ENCODE measurements around the gene PHF1.
A peak's percentile ranks its signal among the peaks of the same experiment; 100 is the strongest.

PHF1 gene

DNA sequence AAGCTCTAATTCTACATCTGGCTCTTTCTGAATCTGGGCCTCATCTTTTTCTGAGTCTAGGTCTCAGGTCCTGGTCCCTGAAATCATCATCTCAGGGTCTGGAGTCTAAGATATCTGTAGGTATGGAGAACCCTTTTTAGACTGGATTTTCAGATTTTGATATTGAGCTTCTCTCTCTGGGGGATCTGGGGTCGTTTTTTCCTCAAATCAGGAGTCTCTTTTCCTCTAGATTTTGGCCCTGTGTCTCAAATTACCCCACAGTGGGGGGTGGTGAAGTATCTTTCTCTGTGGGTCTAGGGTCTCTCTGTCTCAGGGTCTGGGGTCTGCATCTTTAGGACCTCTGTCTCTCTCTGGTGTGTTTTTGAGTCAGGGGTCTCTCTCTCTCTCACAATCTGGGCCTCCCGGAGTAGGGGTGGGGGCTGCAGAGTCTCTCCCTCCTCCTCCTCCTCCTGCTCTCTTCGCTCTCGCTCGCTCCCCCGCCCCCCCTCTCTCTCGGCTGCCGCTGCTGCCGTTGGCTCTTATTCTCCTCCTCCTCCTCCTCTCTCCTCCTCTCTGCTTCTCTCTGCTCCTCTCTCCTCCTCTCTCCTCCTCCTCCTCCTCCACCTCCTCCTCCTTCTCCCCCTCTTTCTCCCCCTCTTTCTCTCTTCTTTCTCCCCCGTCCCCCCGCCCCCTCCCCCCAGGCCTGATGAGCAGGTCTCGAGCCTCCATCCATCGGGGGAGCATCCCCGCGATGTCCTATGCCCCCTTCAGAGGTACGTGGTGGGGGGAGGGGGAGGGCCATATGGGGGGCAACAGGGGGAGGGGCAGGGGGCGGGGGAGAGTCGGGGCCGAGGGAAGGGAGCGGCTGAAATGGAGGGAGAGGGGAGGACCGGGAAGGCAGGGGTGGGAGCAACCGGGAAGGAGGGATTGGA, 9.0 kb downstream of the PHF1 start, which contains the start of gene SYNGAP1:
Gene SYNGAP1 (plus strand): TSS at position 486 of the 911 bp plus-strand sequence. CDS start 200 bp downstream, at position 686.
- no peak for DNase-seq (ENCODE audit: low read depth)
- TF ChIP-seq, protein P1, sequence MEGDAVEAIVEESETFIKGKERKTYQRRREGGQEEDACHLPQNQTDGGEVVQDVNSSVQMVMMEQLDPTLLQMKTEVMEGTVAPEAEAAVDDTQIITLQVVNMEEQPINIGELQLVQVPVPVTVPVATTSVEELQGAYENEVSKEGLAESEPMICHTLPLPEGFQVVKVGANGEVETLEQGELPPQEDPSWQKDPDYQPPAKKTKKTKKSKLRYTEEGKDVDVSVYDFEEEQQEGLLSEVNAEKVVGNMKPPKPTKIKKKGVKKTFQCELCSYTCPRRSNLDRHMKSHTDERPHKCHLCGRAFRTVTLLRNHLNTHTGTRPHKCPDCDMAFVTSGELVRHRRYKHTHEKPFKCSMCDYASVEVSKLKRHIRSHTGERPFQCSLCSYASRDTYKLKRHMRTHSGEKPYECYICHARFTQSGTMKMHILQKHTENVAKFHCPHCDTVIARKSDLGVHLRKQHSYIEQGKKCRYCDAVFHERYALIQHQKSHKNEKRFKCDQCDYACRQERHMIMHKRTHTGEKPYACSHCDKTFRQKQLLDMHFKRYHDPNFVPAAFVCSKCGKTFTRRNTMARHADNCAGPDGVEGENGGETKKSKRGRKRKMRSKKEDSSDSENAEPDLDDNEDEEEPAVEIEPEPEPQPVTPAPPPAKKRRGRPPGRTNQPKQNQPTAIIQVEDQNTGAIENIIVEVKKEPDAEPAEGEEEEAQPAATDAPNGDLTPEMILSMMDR (IDR thresholded peaks at IDR 0.05; ENCODE audit: low read depth, low read length, missing control alignments) = no peak
- peak within 1 kb of the TSS; percentile 52 for H3K4me3 ChIP-seq (ENCODE audit: low read depth, low read length)
- in situ Hi-C loops (cut with HindIII; ENCODE audit: low sequenced_read_pairs) = no loop called here

DNA sequence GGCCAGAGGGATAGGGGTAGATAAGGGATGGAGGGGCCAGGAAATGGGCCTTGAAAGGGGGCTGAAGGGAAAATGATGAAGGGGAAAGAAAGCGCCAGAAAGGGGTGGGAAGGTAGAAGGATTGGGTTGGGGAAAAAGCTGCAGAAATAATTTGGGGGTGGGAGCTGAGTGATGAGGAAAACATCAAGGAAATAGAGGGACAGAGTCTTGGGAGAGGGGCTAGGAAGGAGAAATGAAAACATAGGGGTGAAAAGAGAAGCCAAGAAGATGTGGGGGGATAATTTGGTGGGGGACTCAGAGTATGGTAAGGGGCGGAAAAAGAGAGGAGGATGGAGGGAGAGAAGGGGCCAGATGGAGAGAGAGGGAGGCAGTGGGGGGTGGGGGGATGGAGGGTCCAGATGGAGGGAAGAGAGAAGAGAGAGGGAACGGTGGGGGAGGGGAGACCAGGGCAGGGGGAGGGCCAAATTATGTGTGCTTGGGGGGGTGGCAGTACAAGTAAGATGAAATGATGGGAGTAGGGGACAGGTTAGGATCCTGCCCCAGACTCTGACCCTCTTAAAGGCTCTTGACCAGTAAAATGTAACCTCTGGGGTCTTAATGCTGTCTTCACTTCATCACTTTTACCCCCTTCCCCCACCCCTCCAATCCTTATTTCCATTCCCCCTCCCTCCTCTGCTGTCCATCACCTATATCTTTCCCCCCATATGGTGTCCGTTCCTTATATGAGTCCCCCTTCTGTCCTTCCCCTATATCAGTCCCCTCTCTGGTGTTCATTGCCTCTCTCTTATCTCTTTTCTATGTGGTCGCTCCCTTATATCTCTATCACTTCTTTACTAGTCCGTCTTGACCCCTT, 9.9 kb downstream of the PHF1 start:
- peak overlapping the region; percentile 52 for H3K4me3 ChIP-seq (ENCODE audit: low read depth, low read length)
- no peak for DNase-seq (ENCODE audit: low read depth)
- in situ Hi-C loops (cut with HindIII; ENCODE audit: low sequenced_read_pairs) = no loop called here
- TF ChIP-seq, protein P1 (IDR thresholded peaks at IDR 0.05; ENCODE audit: low read depth, low read length, missing control alignments) = no peak

DNA sequence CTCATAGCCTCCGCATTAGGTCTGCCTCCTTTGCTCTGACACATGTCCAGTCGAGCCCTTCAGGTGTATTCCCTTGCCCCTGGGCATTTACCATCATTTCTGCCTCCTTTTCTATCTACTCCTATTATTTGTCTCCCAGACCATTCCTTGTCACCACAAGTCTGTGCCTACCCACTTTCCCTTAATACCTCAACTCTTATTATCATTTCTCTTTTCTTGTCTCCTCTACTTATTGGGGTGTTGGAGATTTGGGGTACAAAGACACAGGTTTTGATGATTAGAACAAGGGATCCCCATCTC, 10.5 kb downstream of the PHF1 start:
- no peak for DNase-seq (ENCODE audit: low read depth)
- in situ Hi-C loops (cut with HindIII; ENCODE audit: low sequenced_read_pairs) = no loop called here
- TF ChIP-seq, protein P1 (IDR thresholded peaks at IDR 0.05; ENCODE audit: low read depth, low read length, missing control alignments) = no peak
- H3K4me3 ChIP-seq (ENCODE audit: low read depth, low read length) = no peak overlapping the region

DNA sequence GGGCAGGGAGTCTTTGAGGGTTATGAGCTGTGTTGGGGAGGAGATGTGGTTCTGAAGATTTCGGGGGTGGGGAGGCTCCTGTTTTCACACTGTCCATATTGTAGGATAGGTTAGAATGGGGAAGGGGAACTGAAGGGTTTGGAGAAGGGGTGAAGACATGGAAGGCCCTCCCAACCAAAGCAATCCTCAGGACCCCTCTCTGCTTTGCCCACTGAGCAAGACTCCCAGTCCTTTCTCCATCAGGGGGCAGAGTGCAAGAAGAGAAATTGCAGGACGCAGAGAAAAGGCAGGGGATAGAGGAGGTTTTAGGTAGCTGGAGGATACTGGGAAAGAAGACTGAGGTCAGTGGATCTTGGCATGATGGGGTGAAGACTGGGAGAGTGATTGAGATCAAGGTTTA, 13.0 kb downstream of the PHF1 start:
- in situ Hi-C loops (cut with HindIII; ENCODE audit: low sequenced_read_pairs) = no loop called here
- DNase-seq (ENCODE audit: low read depth) = no peak
- H3K4me3 ChIP-seq (ENCODE audit: low read depth, low read length) = no peak overlapping the region
- TF ChIP-seq, protein P1 (IDR thresholded peaks at IDR 0.05; ENCODE audit: low read depth, low read length, missing control alignments) = no peak

DNA sequence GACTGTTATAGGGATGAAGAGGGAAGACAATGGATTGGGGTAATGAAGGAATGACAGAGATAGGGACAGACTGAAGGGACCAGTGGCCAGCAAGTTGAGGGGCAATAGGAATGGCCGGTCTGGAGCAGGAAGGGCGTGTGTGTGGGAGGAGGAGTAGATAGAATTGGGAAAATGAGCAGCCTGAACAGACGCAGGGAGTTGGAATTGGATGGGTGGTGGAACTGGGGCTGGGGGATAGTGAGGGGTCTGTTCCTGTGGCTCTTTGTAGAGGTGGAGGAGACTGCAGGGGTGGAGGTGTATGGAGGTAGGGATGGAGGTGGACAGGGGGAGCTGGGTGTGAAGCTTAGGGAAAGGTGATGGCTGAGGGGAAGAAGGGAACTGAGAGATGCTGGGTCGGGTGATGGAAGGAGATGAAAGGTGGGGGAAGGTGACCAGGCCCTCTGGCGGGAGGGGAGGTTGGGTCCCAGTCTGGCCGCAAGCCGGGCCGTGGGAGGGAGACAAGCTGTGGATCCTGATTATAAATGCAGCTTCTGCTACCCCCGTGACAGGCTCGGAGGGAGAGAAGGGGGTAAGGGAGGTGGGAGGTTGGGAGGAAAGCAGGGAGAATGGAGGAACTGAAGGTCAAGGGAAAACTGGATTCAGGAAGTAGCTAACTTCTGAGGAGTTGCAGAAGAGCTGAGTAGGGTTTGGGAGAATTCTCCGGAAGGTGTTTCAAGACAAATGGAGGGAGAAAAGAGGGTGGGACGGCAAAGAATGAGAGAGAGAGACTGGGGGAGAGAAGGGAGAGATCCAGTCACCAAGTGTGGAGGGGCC, 14.2 kb downstream of the PHF1 start:
- TF ChIP-seq, protein P1 (IDR thresholded peaks at IDR 0.05; ENCODE audit: low read depth, low read length, missing control alignments) = no peak
- DNase-seq (ENCODE audit: low read depth) = no peak
- in situ Hi-C loops (cut with HindIII; ENCODE audit: low sequenced_read_pairs) = no loop called here

More for the DNA sequence above, 14.2 kb downstream of the PHF1 start:
- peak overlapping the region; percentile 47 for H3K4me3 ChIP-seq (ENCODE audit: low read depth, low read length)

Data from astrocyte of the cerebellum (primary cell).